HFF-Myc (cell line): Measurements from ENCODE around the gene TBC1D22B.

Experiments used
- DNase-seq: peaks from one replicate; pipeline ENCODE4 v3.0.0-alpha.2; 2011; ENCODE audit warnings: low read depth; ENCODE audit errors: extremely low read depth
- H3K4me3 ChIP-seq: replicated peaks from 2 replicates; pipeline ENCODE4 v1.5.1; 2011; ENCODE audit warnings: low read depth, mild to moderate bottlenecking, control low read depth, low read length
- TF ChIP-seq, protein P1 (sequence below): IDR thresholded peaks from 2 replicates; pipeline ENCODE4 v1.5.1; 2012; ENCODE audit warnings: mild to moderate bottlenecking, low read depth, low read length, control low read depth; ENCODE audit errors: missing control alignments

Gene TBC1D22B

GRCh38 chr6:37273690-37274089 is 16.1 kb downstream of the TBC1D22B start:
- H3K4me3 ChIP-seq, result no peak overlapping the region
- TF ChIP-seq, protein P1, sequence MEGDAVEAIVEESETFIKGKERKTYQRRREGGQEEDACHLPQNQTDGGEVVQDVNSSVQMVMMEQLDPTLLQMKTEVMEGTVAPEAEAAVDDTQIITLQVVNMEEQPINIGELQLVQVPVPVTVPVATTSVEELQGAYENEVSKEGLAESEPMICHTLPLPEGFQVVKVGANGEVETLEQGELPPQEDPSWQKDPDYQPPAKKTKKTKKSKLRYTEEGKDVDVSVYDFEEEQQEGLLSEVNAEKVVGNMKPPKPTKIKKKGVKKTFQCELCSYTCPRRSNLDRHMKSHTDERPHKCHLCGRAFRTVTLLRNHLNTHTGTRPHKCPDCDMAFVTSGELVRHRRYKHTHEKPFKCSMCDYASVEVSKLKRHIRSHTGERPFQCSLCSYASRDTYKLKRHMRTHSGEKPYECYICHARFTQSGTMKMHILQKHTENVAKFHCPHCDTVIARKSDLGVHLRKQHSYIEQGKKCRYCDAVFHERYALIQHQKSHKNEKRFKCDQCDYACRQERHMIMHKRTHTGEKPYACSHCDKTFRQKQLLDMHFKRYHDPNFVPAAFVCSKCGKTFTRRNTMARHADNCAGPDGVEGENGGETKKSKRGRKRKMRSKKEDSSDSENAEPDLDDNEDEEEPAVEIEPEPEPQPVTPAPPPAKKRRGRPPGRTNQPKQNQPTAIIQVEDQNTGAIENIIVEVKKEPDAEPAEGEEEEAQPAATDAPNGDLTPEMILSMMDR, result no peak
- DNase-seq, result no peak

GRCh38 chr6:37275350-37275749 is 17.8 kb downstream of the TBC1D22B start:
- TF ChIP-seq, protein P1, result no peak
- H3K4me3 ChIP-seq, result no peak overlapping the region
- DNase-seq, result no peak

GRCh38 chr6:37277001-37277409 is 19.4 kb downstream of the TBC1D22B start:
- DNase-seq, result no peak
- H3K4me3 ChIP-seq, result no peak overlapping the region
- TF ChIP-seq, protein P1, result no peak

GRCh38 chr6:37279366-37280134 is 22.0 kb downstream of the TBC1D22B start:
- TF ChIP-seq, protein P1, result no peak
- no peak for DNase-seq
- H3K4me3 ChIP-seq, result no peak overlapping the region

- H3K4me3 ChIP-seq, result no peak overlapping the region
- DNase-seq, result no peak
- TF ChIP-seq, protein P1, result no peak
Measured at GRCh38 chr6:37280162-37280887, 22.8 kb downstream of the TBC1D22B start.

GRCh38 chr6:37282371-37282770 is 24.8 kb downstream of the TBC1D22B start:
- no peak overlapping the region for H3K4me3 ChIP-seq
- DNase-seq, result no peak
- TF ChIP-seq, protein P1, result no peak
